ENCODE data around the gene NRCAM. TPM values are rescaled to one million over a fixed set of nuclear protein-coding genes. Genes with fewer than 3 reads are reported as not detected.

NRCAM gene
- total RNA-seq, 6 experiments from 2014 or later, result 0.27 to 0.51 (median 0.40) TPM

GRCh38 chr7:108497082-108497725, 41.0 kb upstream of the NRCAM start:
- TF ChIP-seq CTCF (IDR thresholded peaks at IDR 0.05), result peak; percentile 91
- H3K4me1 Mint-ChIP-seq (ENCODE audit: low read depth), result peaks cover 11% of the 10 kb centered on the region
- DNase-seq, result peak; percentile 47
- no peak overlapping the region for H3K27ac Mint-ChIP-seq
- H3K36me3 Mint-ChIP-seq (ENCODE audit: low read depth), result 0 out of 2 replicates have a peak, but pooled peaks cover 6% of the 10 kb centered on the region
- H3K4me3 Mint-ChIP-seq, result no peak overlapping the region
- no peaks in the 10 kb centered on the region for H3K27me3 Mint-ChIP-seq (ENCODE audit: insufficient read depth)
- no peaks in the 10 kb centered on the region for H3K9me3 Mint-ChIP-seq

- Mint-ChIP-seq H3K27me3 (ENCODE audit: insufficient read depth) (no peaks in the 10 kb centered on the region), H3K4me1 (ENCODE audit: low read depth) (no peaks in the 10 kb centered on the region), H3K27ac (no peak overlapping the region), H3K36me3 (ENCODE audit: low read depth) (no peaks in the 10 kb centered on the region), H3K9me3 (no peaks in the 10 kb centered on the region), H3K4me3 (no peak overlapping the region)
- DNase-seq, result no peak
- no peak for TF ChIP-seq CTCF (IDR thresholded peaks at IDR 0.05)
Measured at GRCh38 chr7:108492742-108493141, 36.5 kb upstream of the NRCAM start.

- DNase-seq, result no peak
- TF ChIP-seq CTCF (IDR thresholded peaks at IDR 0.05), result no peak
- H3K9me3 Mint-ChIP-seq, result no peaks in the 10 kb centered on the region
- H3K36me3 Mint-ChIP-seq (ENCODE audit: low read depth), result no peaks in the 10 kb centered on the region
- 0 out of 2 replicates have a peak, but pooled peaks cover 7% of the 10 kb centered on the region for H3K4me1 Mint-ChIP-seq (ENCODE audit: low read depth)
- no peak overlapping the region for H3K4me3 Mint-ChIP-seq
- H3K27me3 Mint-ChIP-seq (ENCODE audit: insufficient read depth), result no peaks in the 10 kb centered on the region
- no peak overlapping the region for H3K27ac Mint-ChIP-seq
Measured at GRCh38 chr7:108488768-108489538, 32.7 kb upstream of the NRCAM start.

GRCh38 chr7:108487646-108488045, 31.4 kb upstream of the NRCAM start:
- no peaks in the 10 kb centered on the region for H3K9me3 Mint-ChIP-seq
- no peak overlapping the region for H3K27ac Mint-ChIP-seq
- H3K36me3 Mint-ChIP-seq (ENCODE audit: low read depth), result no peaks in the 10 kb centered on the region
- no peak overlapping the region for H3K4me3 Mint-ChIP-seq
- no peak for DNase-seq
- H3K27me3 Mint-ChIP-seq (ENCODE audit: insufficient read depth), result no peaks in the 10 kb centered on the region
- 0 out of 2 replicates have a peak, but pooled peaks cover 7% of the 10 kb centered on the region for H3K4me1 Mint-ChIP-seq (ENCODE audit: low read depth)
- TF ChIP-seq CTCF (IDR thresholded peaks at IDR 0.05), result no peak

GRCh38 chr7:108486291-108486966, 30.2 kb upstream of the NRCAM start:
- peak; percentile 6 for DNase-seq
- H3K36me3 Mint-ChIP-seq (ENCODE audit: low read depth), result no peaks in the 10 kb centered on the region
- H3K27ac Mint-ChIP-seq, result peak overlapping the region; percentile 46; the same call in 1 of the 2 replicates
- no peak for TF ChIP-seq CTCF (IDR thresholded peaks at IDR 0.05)
- H3K9me3 Mint-ChIP-seq, result no peaks in the 10 kb centered on the region
- 0 out of 2 replicates have a peak, but pooled peaks cover 7% of the 10 kb centered on the region for H3K4me1 Mint-ChIP-seq (ENCODE audit: low read depth)
- no peak overlapping the region for H3K4me3 Mint-ChIP-seq
- no peaks in the 10 kb centered on the region for H3K27me3 Mint-ChIP-seq (ENCODE audit: insufficient read depth)
